NCI-H748 (cell line): Measurements from ENCODE around the gene CGRRF1.

Experiments used
- DNase-seq: peaks from one replicate; lab custom pipeline; 2025; ENCODE audit not compliant: unreplicated experiment; lab: John Stamatoyannopoulos, UW

The CGRRF1 gene

GRCh38 chr14:54489318-54489683 is 20.4 kb upstream of the CGRRF1 start:
- no peak for DNase-seq

GRCh38 chr14:54489731-54490444 is 19.8 kb upstream of the CGRRF1 start:
- no peak for DNase-seq

- no peak for DNase-seq
Observed at GRCh38 chr14:54490445-54491175, 19.1 kb upstream of the CGRRF1 start.

DNA sequence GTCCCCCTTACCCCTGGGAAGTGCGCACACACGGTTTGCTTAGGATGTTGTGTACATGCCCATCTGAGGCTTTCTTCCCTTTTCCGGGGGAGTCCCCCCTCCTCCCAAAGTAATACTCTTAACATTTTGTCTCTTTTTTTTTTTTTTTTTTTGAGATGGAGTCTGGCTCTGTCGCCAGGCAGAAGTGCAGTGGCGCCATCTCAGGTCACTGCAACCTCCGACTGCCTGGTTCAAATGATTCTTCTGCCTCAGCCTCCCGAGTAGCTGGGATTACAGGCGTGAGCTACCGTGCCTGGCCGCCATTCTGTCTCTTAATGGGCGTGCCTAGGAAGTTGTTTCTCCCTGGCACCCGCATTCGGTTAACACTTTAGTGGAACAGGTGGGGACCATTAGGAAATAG is 16.4 kb upstream of the CGRRF1 start:
- DNase-seq = peak; percentile 17

GRCh38 chr14:54497224-54497623 is 12.5 kb upstream of the CGRRF1 start:
- DNase-seq = no peak

GRCh38 chr14:54498095-54498531 is 11.6 kb upstream of the CGRRF1 start:
- no peak for DNase-seq

GRCh38 chr14:54498579-54498978 is 11.1 kb upstream of the CGRRF1 start:
- DNase-seq = no peak

- no peak for DNase-seq
Observed at GRCh38 chr14:54500744-54501143, 9.0 kb upstream of the CGRRF1 start.

DNA sequence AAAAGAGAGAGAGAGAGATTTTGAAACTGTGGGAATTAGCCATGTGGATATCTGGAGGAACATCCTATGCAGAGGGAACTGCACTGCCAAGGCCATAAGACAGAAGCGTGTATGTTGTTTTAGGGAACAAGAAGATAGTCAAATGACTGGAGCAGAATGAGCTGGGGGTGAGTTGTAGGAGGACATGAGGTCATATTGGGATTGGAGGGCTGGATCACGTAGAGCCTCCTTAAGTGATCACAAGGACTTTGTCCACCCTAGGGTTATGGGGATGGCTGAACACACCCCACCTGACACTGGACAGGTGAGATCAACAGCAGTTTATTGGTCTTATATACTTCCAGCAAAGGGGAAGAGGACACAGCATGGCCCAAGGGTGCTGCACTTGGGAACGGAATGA is 8.2 kb upstream of the CGRRF1 start:
- no peak for DNase-seq

GRCh38 chr14:54502602-54503001 is 7.1 kb upstream of the CGRRF1 start:
- no peak for DNase-seq

DNA sequence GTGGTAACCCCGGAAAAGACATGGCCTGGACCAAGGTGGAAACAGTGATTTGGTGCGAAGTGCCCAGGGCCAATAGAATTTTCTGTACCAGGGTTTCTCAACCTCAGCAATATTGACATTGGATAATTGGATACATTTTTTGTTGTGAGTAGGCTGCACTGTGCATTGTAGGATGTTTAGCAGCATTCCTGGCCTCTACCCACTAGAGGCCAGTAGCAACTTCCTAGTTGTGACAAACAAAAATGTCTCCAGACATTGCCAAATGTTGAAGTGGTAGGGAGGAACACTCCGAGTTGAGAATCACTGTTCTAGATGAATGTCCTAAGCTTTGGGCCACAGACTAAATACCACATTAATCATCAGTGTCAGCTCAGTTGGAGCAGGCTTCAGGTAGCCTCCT is 6.2 kb upstream of the CGRRF1 start:
- DNase-seq = peak; percentile 12

DNA sequence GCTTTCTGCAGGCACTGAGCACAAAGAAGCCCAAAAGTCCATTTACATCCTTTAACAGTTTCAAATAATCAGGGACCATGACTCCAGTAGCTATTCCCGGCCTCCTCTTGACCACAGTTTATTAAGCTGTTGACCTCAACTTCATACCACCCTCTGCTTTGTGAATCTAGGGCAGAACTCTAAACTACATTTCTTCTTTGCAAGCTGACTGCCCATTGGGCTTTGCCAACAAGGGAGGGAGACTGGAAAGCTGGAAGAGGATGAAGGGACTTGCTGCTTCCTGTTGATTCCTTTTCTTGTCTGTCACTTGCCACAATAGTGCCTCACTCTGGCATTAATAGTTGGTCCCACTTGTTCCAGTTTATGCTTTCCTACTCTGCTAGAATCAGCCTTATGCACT is 2.7 kb downstream of the CGRRF1 start:
- no peak for DNase-seq

DNA sequence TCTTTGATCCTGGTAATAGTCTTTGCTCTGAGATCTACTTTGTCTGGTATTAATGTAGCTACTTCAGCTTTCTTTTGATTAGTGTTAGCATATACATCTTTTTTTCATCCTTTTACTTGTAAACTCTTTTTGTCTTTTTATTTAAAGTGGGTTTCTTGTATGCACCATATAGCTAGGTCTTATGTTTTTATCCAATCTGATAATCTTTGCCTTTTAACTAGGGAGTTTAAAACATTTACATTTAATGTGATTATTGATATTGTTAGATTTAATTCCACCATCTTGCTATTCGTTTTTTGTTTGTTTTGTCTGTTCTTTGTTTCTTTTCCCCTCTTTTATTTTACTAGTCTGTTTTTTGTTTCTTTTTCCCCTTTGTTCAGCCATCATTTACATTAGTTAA is 6.0 kb downstream of the CGRRF1 start:
- DNase-seq = no peak

- no peak for DNase-seq
Observed at GRCh38 chr14:54516709-54517108, 7.0 kb downstream of the CGRRF1 start.

DNA sequence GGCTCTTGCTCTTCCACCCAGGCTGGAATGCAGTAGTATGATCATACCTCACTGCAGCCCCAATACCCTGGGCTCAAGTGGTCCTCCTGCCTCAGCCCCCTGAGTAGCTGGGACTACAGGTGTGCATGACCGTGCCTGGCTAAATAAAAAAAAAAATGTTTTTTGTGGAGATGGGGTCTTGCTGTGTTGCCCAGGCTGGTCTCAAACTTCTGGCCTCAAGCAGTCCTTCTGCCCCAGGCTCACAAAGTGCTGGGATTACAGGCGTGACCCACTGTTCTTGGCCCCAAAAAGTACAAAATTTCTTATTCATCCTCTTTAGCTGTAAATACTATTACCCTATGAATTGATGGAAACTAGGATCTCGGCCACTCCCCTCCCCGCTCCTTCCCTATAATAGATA is 14.7 kb downstream of the CGRRF1 start:
- DNase-seq = no peak

- no peak for DNase-seq
Observed at GRCh38 chr14:54528973-54529372, 19.3 kb downstream of the CGRRF1 start.

- peak; percentile 7 for DNase-seq
Observed at GRCh38 chr14:54529811-54530210, 20.1 kb downstream of the CGRRF1 start.

- DNase-seq = no peak
Observed at GRCh38 chr14:54532111-54533012, 22.7 kb downstream of the CGRRF1 start.

DNA sequence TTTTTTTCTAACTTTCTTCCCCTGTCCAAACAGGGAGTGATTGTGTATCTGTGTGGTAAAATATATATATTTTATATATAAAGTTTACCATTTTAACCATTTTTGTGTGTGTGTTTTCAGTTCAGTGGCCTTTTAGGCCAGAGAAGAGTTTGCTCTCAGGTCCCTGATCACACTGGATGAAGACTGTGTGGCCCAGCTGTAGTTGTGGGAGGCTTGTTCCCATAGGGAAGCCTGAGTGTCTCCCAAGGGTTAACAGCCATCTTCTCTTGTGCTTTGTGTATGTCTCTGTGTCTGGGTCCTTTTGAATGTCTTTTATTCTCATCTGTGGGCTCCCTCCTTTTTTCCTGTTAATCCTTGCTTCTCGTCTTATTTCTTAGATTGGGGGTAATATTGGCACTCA is 23.4 kb downstream of the CGRRF1 start:
- no peak for DNase-seq

DNA sequence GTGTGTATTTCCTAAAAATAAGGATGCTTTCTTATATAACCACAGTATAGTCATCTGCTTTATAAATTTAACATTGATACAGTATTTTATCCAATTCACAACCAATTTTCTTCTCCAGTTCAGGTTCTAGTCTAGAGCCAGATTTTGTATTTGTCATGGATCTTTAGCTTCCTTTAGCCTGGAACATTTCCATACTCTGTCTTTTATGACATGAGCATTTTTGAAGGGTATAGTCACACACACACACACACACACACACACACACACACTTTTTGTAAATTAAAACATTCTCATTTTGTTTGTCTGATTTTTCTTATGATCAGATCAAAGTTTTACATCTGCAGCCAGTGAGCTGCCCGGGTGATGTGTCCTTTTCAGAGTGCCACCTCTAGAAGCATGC is 25.4 kb downstream of the CGRRF1 start:
- DNase-seq = no peak

DNA sequence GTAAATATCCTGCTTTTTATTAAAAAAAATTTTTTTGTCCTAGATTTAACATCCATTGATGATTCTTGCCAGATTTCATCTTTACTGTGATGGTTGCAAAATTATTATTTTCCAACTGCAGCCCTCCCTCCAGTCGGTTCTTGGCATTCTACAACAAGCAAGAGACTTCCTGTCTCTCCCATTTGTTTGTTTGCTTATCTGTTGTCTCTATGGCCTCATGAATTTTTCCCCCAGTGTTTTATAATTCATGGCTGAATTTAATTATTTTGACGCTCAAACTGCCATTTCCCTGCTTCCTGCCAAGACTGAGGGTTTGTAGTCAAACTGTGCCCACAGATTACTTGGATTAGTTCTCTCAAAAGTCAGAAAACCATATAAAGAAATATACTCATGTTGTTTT is 25.9 kb downstream of the CGRRF1 start:
- no peak for DNase-seq

DNA sequence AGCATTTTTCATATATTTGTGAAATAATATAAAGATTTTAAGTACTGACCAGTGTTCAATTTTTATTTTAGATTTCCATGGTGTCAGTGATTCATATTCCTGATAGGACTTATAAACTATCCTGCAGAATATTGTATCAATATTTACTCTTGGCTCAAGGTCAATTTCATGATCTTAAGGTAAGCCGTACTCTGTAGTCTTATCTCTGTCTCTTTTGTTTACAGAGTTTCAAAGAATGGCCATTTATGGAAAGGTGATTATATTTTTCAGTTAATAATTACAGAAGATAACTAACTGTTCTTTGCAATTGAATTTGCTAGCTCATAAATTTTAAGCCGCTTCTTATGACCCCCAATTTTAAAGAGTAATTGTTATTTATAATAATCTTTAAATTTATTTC is 27.9 kb downstream of the CGRRF1 start:
- no peak for DNase-seq
